ENCODE data around the gene IPMK.

DNA sequence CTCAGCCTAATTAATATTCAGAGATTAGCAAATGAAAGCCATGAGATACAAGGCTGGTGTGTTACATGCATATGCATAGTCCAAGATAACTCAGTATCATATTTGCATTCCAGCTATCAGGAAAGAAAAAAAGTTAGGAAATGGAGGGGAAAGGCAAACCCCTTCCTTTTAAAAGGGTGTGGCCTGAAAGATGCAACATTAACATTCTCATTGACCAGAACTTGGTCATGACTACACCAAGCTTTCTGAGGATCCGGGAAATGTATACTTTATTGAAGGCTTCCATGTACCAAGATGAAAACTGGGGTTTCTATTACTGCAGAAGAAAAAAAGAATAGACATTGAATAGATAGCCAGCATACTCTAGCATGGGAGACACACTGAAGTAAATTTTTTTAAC, 96.5 kb downstream of the IPMK start:
- TF ChIP-seq EGR1 (IDR thresholded peaks at IDR 0.05) (no peak), TCF12 (IDR thresholded peaks at IDR 0.05; ENCODE audit: low read depth) (no peak), RAD21 (IDR thresholded peaks at IDR 0.05; ENCODE audit: low read depth) (no peak), TAF1 (IDR thresholded peaks at IDR 0.05; ENCODE audit: low read depth) (no peak), CREB1 (IDR thresholded peaks at IDR 0.05; ENCODE audit: low read depth) (no peak)
- TF ChIP-seq, protein P1, sequence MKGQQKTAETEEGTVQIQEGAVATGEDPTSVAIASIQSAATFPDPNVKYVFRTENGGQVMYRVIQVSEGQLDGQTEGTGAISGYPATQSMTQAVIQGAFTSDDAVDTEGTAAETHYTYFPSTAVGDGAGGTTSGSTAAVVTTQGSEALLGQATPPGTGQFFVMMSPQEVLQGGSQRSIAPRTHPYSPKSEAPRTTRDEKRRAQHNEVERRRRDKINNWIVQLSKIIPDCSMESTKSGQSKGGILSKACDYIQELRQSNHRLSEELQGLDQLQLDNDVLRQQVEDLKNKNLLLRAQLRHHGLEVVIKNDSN (IDR thresholded peaks at IDR 0.05) = no peak
- TF ChIP-seq, protein P2, sequence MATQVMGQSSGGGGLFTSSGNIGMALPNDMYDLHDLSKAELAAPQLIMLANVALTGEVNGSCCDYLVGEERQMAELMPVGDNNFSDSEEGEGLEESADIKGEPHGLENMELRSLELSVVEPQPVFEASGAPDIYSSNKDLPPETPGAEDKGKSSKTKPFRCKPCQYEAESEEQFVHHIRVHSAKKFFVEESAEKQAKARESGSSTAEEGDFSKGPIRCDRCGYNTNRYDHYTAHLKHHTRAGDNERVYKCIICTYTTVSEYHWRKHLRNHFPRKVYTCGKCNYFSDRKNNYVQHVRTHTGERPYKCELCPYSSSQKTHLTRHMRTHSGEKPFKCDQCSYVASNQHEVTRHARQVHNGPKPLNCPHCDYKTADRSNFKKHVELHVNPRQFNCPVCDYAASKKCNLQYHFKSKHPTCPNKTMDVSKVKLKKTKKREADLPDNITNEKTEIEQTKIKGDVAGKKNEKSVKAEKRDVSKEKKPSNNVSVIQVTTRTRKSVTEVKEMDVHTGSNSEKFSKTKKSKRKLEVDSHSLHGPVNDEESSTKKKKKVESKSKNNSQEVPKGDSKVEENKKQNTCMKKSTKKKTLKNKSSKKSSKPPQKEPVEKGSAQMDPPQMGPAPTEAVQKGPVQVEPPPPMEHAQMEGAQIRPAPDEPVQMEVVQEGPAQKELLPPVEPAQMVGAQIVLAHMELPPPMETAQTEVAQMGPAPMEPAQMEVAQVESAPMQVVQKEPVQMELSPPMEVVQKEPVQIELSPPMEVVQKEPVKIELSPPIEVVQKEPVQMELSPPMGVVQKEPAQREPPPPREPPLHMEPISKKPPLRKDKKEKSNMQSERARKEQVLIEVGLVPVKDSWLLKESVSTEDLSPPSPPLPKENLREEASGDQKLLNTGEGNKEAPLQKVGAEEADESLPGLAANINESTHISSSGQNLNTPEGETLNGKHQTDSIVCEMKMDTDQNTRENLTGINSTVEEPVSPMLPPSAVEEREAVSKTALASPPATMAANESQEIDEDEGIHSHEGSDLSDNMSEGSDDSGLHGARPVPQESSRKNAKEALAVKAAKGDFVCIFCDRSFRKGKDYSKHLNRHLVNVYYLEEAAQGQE (IDR thresholded peaks at IDR 0.05; ENCODE audit: low read depth) = no peak
- TF ChIP-seq, protein P3, sequence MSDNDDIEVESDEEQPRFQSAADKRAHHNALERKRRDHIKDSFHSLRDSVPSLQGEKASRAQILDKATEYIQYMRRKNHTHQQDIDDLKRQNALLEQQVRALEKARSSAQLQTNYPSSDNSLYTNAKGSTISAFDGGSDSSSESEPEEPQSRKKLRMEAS (IDR thresholded peaks at IDR 0.05) = no peak

Data from Ishikawa (cell line).